NT2/D1 (cell line): ENCODE results near the gene TEKT3.

Source experiments
- SUZ12 ChIP-seq: IDR thresholded peaks from 2 replicates; pipeline ENCODE4 v1.6.1; 2011; ENCODE audit not compliant: insufficient read length, insufficient read depth; ENCODE audit errors: extremely low read depth
- YY1 ChIP-seq: IDR thresholded peaks from 2 replicates; pipeline ENCODE4 v1.6.1; 2011; ENCODE audit not compliant: insufficient read length, insufficient read depth
- ZNF274 ChIP-seq: IDR thresholded peaks from 2 replicates; pipeline ENCODE4 v1.6.1; 2011; ENCODE audit warnings: mild to moderate bottlenecking, low read depth, low read length

DNA sequence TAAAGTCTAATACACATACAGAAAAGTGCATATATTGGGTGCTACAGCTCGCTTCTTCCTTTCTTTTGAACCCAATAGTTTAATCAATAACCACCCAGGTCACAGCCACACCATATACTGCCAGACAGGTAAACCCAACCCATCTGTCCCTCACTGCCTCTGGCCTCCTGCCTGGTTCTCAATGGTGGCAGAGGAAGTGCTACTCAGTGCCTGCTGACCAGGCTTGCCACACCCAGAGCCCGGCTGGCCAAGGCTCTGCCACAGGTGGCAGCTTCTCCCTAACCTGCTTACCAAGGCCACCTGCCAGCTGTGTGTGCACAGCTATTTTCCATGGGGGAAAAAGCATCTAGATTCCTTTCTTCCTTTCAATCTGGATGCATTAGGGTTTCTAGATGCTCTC lies 76.9 kb downstream of the TEKT3 start:
- TF ChIP-seq SUZ12 (no peak), YY1 (no peak), ZNF274 (no peak)
